HEK293T (cell line): ENCODE measurements around the gene ALDOA.

Source experiments
- CTCF ChIA-PET: fragments of 350-600 bp; formaldehyde crosslinking; extraction: SDS; loops from one replicate; lab custom pipeline; 2021; ENCODE audit warnings: antibody characterized with exemption, inconsistent platforms; lab: Yijun Ruan, JAX
- POLR2A ChIA-PET: fragments of 350-600 bp; formaldehyde crosslinking; extraction: SDS; loops from one replicate; lab custom pipeline; 2020; ENCODE audit warnings: antibody characterized with exemption, inconsistent platforms; lab: Yijun Ruan, JAX
- DNase-seq: peaks from one replicate; pipeline ENCODE4 v3.0.0; 2012; ENCODE audit warnings: mixed read lengths; ENCODE audit errors: extremely low spot score
- ARNT ChIP-seq: fragments of 450-650 bp; IDR thresholded peaks from 2 replicates; pipeline ENCODE4 v1.6.1; 2017; ENCODE audit warnings: mild to moderate bottlenecking
- BHLHE40 ChIP-seq: fragments of 450-650 bp; IDR thresholded peaks from 2 replicates; pipeline ENCODE4 v1.6.1; 2016; ENCODE audit warnings: mild to moderate bottlenecking, moderate library complexity, borderline replicate concordance
- ELF4 ChIP-seq: fragments of 450-650 bp; IDR thresholded peaks from 2 replicates; pipeline ENCODE4 v1.6.1; 2017; ENCODE audit warnings: antibody characterized with exemption
- FOXA1 ChIP-seq: fragments of 450-650 bp; IDR thresholded peaks from 2 replicates; pipeline ENCODE4 v1.6.1; 2016; ENCODE audit warnings: mild to moderate bottlenecking
- FOXK2 ChIP-seq: fragments of 450-650 bp; IDR thresholded peaks from 2 replicates; pipeline ENCODE4 v1.6.1; 2016; ENCODE audit warnings: mild to moderate bottlenecking
- FOXM1 ChIP-seq: fragments of 450-650 bp; IDR thresholded peaks from 2 replicates; pipeline ENCODE4 v1.6.1; 2017; ENCODE audit warnings: mild to moderate bottlenecking, borderline replicate concordance
- HDGF ChIP-seq: fragments of 450-650 bp; IDR thresholded peaks from 2 replicates; pipeline ENCODE4 v1.6.1; 2017; ENCODE audit warnings: antibody characterized with exemption, borderline replicate concordance
- L3MBTL2 ChIP-seq: fragments of 450-650 bp; conservative IDR thresholded peaks from 2 replicates; pipeline ENCODE4 v1.6.1; 2016; ENCODE audit warnings: mild to moderate bottlenecking
- LEF1 ChIP-seq: fragments of 450-650 bp; IDR thresholded peaks from 2 replicates; pipeline ENCODE4 v1.6.1; 2017; ENCODE audit warnings: mild to moderate bottlenecking, borderline replicate concordance
- NFRKB ChIP-seq: fragments of 450-650 bp; IDR thresholded peaks from 2 replicates; pipeline ENCODE4 v1.6.1; 2016; ENCODE audit warnings: mild to moderate bottlenecking, moderate library complexity
- SP1 ChIP-seq: fragments of 450-650 bp; IDR thresholded peaks from 2 replicates; pipeline ENCODE4 v1.6.1; 2017
- SUZ12 ChIP-seq: fragments of 450-650 bp; IDR thresholded peaks from 2 replicates; pipeline ENCODE4 v1.6.1; 2016; ENCODE audit warnings: mild to moderate bottlenecking
- TARDBP ChIP-seq: fragments of 450-650 bp; IDR thresholded peaks from 2 replicates; pipeline ENCODE4 v1.6.1; 2016
- ZNF384 ChIP-seq: fragments of 450-650 bp; IDR thresholded peaks from 2 replicates; pipeline ENCODE4 v1.6.1; 2016
- TF ChIP-seq, protein P1 (sequence below): fragments of 450-650 bp; IDR thresholded peaks from 2 replicates; pipeline ENCODE4 v1.6.1; 2016

Gene ALDOA

DNA sequence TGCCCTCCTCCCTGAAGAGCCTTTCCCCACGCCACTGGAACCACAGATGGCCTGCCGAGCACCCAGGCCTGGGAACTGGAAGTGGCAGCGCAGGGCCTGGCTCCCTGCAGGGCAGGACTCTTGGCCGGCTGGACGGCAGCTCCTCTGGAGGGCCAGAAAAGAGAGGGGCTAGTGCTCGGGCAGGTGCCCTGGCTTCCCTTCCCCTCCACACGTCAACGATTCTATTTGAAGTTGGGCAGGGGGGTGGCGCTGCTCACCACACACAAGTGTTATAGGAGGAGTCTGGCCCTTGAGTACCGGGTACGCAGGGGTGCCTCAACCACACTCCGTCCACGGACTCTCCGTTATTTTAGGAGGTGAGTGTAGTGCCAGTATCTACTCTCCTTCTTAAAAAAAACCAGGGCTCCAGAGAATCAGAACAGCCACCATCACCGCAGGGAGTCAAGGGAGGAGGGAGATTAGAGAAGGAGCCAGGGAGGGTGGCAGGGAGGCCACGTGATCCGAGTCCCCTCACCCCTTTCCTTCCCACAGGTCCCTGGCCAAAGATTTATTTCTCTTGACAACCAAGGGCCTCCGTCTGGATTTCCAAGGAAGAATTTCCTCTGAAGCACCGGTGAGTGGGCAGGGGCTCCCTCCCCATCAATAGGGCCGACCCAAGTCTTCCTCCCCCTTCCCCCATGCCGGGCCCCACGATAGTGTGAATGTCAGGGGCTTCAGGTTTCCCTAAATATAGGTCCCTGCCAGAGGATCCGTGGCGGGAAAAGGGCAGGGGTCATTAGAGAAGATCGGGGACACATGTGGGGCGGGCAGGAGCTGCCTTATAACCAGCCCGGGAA, 1.4 kb upstream of the ALDOA start:
- POLR2A ChIA-PET, result interaction anchor here (0.7 to 7.3 kb wide), 10 partner anchors 8 to 119 kb away, joined by 3 to 155 read pairs (median 5); partner anchors contain the start of genes CORO1A, PPP4C, TBX6 and YPEL3
- CTCF ChIA-PET, result interaction anchor here (0.7 to 2.7 kb wide), 3 partner anchors 9 to 10 kb away, joined by 3 to 20 read pairs (median 8); no protein-coding TSS in a partner anchor
- peak; percentile 61 for DNase-seq
- TF ChIP-seq SUZ12, result no peak
- TF ChIP-seq FOXM1, result no peak
- TF ChIP-seq, protein P1, sequence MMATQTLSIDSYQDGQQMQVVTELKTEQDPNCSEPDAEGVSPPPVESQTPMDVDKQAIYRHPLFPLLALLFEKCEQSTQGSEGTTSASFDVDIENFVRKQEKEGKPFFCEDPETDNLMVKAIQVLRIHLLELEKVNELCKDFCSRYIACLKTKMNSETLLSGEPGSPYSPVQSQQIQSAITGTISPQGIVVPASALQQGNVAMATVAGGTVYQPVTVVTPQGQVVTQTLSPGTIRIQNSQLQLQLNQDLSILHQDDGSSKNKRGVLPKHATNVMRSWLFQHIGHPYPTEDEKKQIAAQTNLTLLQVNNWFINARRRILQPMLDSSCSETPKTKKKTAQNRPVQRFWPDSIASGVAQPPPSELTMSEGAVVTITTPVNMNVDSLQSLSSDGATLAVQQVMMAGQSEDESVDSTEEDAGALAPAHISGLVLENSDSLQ, result peak; percentile 85
- no peak for TF ChIP-seq LEF1
- 0 out of 2 replicates have a peak, but pooled peaks have one; percentile 16 for TF ChIP-seq HDGF
- TF ChIP-seq FOXK2, result no peak
- peak; percentile 60 for TF ChIP-seq L3MBTL2
- TF ChIP-seq FOXA1, result no peak

DNA sequence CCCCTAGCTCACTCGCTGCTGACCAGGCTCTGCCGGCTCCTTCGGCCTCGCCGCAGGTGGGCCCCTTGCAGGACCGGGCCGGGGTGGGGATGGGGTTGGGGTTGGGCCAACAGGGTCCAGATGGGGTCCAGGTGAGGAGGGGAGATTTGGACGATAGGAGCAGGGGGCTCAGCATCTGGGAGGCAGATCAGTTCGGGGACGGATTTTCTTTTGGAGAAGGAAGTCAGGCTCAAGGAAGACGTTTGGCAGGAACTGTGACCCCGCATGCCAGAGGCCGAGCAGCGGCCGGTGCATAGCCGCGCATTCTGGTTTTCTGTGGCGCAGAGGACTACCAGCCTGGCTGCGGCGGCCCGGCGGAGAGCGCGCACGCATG, 845 bp upstream of the ALDOA start:
- TF ChIP-seq FOXA1 (no peak), BHLHE40 (no peak), ZNF384 (no peak), ARNT (no peak), FOXM1 (no peak), L3MBTL2 (no peak), TARDBP (no peak), SP1 (no peak)
- ChIA-PET POLR2A (interaction anchor here (0.9 to 7.3 kb wide), 13 partner anchors 10 to 365 kb away, joined by 3 to 155 read pairs (median 6); partner anchors contain the start of genes CORO1A, DCTPP1, PPP4C and TBX6), CTCF (interaction anchor here (2.7 to 3.3 kb wide), 2 partner anchors 10 to 28 kb away, joined by 20 to 25 read pairs; partner anchors contain the start of gene TBX6)
- no peak for DNase-seq

- no peak for TF ChIP-seq HDGF
- TF ChIP-seq FOXA1, result no peak
- no peak for TF ChIP-seq SP1
- TF ChIP-seq ELF4, result no peak
- TF ChIP-seq FOXK2, result no peak
- no peak for TF ChIP-seq ZNF384
- ChIA-PET CTCF (interaction anchor here (1.0 to 3.3 kb wide), 5 partner anchors 11 to 362 kb away, joined by 3 to 25 read pairs (median 13); partner anchors contain the start of gene TBX6), POLR2A (interaction anchor here (0.6 to 7.3 kb wide), 36 partner anchors 9 to 887 kb away, joined by 3 to 155 read pairs (median 4); partner anchors contain the start of genes CORO1A, MVP, PHKG2 and PPP4C)
- DNase-seq, result no peak
Observed at GRCh38 chr16:30065943-30066760, 592 bp downstream of the ALDOA start.

DNA sequence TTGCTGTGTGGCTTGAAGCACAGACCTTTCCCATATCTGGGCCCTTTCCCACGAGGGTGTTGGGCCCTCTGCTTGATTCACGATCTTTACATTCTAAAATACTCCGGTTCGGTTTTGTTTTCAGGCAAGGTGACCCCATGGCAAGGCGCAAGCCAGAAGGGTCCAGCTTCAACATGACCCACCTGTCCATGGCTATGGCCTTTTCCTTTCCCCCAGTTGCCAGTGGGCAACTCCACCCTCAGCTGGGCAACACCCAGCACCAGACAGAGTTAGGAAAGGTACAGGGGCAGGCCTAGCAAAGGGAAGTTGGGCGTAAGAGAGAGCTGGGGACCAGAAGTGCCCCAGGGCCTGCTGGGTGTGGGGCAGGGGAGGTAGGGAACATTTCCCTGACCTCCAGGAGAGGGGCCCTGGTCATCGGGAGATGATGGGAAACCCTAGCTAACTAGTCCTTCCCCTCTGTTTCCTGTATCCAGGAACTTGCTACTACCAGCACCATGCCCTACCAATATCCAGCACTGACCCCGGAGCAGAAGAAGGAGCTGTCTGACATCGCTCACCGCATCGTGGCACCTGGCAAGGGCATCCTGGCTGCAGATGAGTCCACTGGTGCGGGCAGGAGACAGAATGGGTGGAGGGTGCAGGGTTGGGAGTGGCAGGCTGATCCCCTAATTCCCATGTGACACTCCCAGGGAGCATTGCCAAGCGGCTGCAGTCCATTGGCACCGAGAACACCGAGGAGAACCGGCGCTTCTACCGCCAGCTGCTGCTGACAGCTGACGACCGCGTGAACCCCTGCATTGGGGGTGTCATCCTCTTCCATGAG, 1.4 kb downstream of the ALDOA start:
- CTCF ChIA-PET, result interaction anchor here (1.0 to 3.3 kb wide), 6 partner anchors 12 to 362 kb away, joined by 3 to 25 read pairs (median 8); partner anchors contain the start of gene TBX6
- no peak for DNase-seq
- TF ChIP-seq L3MBTL2 (no peak), FOXK2 (no peak), LEF1 (no peak), SP1 (no peak)
- TF ChIP-seq, protein P1, result no peak
- POLR2A ChIA-PET, result interaction anchor here (1.0 to 7.3 kb wide), 10 partner anchors 8 to 328 kb away, joined by 3 to 155 read pairs (median 11); partner anchors contain the start of genes MVP, PPP4C, TBX6 and TMEM219

GRCh38 chr16:30067584-30067916, 2.0 kb downstream of the ALDOA start:
- no peak for DNase-seq
- TF ChIP-seq ARNT (no peak), L3MBTL2 (no peak), ZNF384 (no peak), TARDBP (no peak), SUZ12 (no peak), FOXA1 (no peak), BHLHE40 (no peak), LEF1 (no peak), SP1 (no peak), NFRKB (no peak)
- ChIA-PET CTCF (interaction anchor here (1.6 to 3.3 kb wide), 3 partner anchors 12 to 45 kb away, joined by 4 to 25 read pairs (median 13); partner anchors contain the start of gene TBX6), POLR2A (interaction anchor here (1.1 to 7.3 kb wide), 5 partner anchors 8 to 328 kb away, joined by 5 to 155 read pairs (median 56); partner anchors contain the start of genes PPP4C, TBX6, YPEL3 and ZNF48)

DNA sequence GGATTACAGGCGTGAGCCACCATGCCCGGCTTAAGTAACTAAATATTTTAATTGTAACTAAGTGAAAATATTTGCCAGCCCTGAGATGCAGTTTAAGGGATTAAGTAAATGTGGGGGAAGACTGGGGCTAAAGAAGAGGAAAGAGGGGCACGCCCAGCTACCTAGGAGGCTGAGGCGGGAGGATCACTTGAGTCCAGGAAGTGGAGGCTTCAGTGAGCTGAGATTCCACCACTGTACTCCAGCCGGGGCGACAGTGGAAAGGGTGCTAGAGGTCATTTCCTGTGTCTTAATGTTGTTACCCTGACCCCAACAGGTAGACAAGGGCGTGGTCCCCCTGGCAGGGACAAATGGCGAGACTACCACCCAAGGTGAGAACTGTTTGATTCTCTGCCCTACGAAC, 2.8 kb downstream of the ALDOA start:
- POLR2A ChIA-PET, result no interaction called here
- CTCF ChIA-PET, result interaction anchor here (0.6 to 1.6 kb wide), 2 partner anchors 13 to 301 kb away, joined by 3 to 4 read pairs; no protein-coding TSS in a partner anchor
- TF ChIP-seq FOXA1 (no peak), TARDBP (no peak), L3MBTL2 (no peak), FOXK2 (no peak), NFRKB (no peak), HDGF (no peak), ZNF384 (no peak), BHLHE40 (no peak), FOXM1 (no peak), SUZ12 (no peak), SP1 (no peak), ELF4 (no peak), LEF1 (no peak)
- TF ChIP-seq, protein P1, result no peak
- no peak for DNase-seq
